Measurements from ENCODE around the gene ST3GAL3. TPM values are rescaled to one million over a fixed set of nuclear protein-coding genes. Genes with fewer than 3 reads are reported as not detected.

Gene ST3GAL3
- polyA plus RNA-seq, 1 of the 3 experiments (the other 2 are of a cell fraction), result 20.6 TPM

- 97% methylated on average over 1 of the region's 1 CpG for WGBS (ENCODE audit: low lambda C conversion rate)
- Histone ChIP-seq H3F3A (replicated peaks; ENCODE audit: insufficient read depth) (peaks cover 16% of the 10 kb centered on the region), H3K27ac (ENCODE audit: low read depth in 2 of 2, low read length in 1 of 2) (no peak overlapping the region), H3K79me2 (ENCODE audit: insufficient read depth) (no peaks in the 10 kb centered on the region), H3K36me3 (replicated peaks in 1 of 2; ENCODE audit: control insufficient read depth in 1 of 2, insufficient read depth in 2 of 2, low read length in 1 of 2) (peaks cover 21 to 48% of the 10 kb centered on the region in 2 experiments), H4K20me1 (ENCODE audit: insufficient read depth) (no peaks in the 10 kb centered on the region), H3K9ac (no peak overlapping the region), H3K4me1 (ENCODE audit: control insufficient read depth in 1 of 2, insufficient read depth in 2 of 2, low read depth in 1 of 2, low read length in 1 of 2) (no peaks in the 10 kb centered on the region), H3K9me2 (no peaks in the 10 kb centered on the region), H3K27me3 (ENCODE audit: insufficient read depth) (no peaks in the 10 kb centered on the region), H3K9me3 (peaks cover 23% of the 10 kb centered on the region; the same call in 1 of the 2 replicates), H3K4me3 (ENCODE audit: low read depth in 2 of 2, low read length in 1 of 2) (no peak overlapping the region), H3K4me2 (no peak overlapping the region), H2AFZ (ENCODE audit: low read depth) (no peak overlapping the region)
- TF ChIP-seq FOXM1 (IDR thresholded peaks at IDR 0.05; ENCODE audit: low read depth) (no peak), NFIC (IDR thresholded peaks at IDR 0.05; ENCODE audit: borderline replicate concordance) (peak; percentile 26; the same call in 1 of the 2 replicates)
- ChIA-PET CTCF (no interaction called here), POLR2A (no interaction called here)
- no peak for DNase-seq
Observed at GRCh38 chr1:43818691-43819090, 111.4 kb downstream of the ST3GAL3 start.

- H3K4me1 ChIP-seq (ENCODE audit: control insufficient read depth in 1 of 2, insufficient read depth in 2 of 2, low read depth in 1 of 2, low read length in 1 of 2), result no peaks in the 10 kb centered on the region
- CTCF ChIA-PET, result no interaction called here
- WGBS (ENCODE audit: low lambda C conversion rate), result 99% methylated on average over 4 of the region's 4 CpGs
- no peak overlapping the region for H3K4me2 ChIP-seq
- DNase-seq, result no peak
- peaks cover 23% of the 10 kb centered on the region; the same call in 1 of the 2 replicates for H3K9me3 ChIP-seq
- H2AFZ ChIP-seq (ENCODE audit: low read depth), result no peak overlapping the region
- H3K79me2 ChIP-seq (ENCODE audit: insufficient read depth), result no peaks in the 10 kb centered on the region
- H3K36me3 ChIP-seq (replicated peaks in 1 of 2; ENCODE audit: control insufficient read depth in 1 of 2, insufficient read depth in 2 of 2, low read length in 1 of 2), result peaks cover 21 to 48% of the 10 kb centered on the region in 2 experiments
- H4K20me1 ChIP-seq (ENCODE audit: insufficient read depth), result no peaks in the 10 kb centered on the region
- peaks cover 16% of the 10 kb centered on the region for H3F3A ChIP-seq (replicated peaks; ENCODE audit: insufficient read depth)
- no peak overlapping the region for H3K4me3 ChIP-seq (ENCODE audit: low read depth in 2 of 2, low read length in 1 of 2)
- no peak overlapping the region for H3K9ac ChIP-seq
- no peak for TF ChIP-seq EZH2phosphoT487 (IDR thresholded peaks at IDR 0.05; ENCODE audit: borderline replicate concordance, low read depth)
- no peak for TF ChIP-seq TCF12 (IDR thresholded peaks at IDR 0.05)
- TF ChIP-seq SMC3 (IDR thresholded peaks at IDR 0.05; ENCODE audit: low read depth, low read length), result no peak
- H3K27me3 ChIP-seq (ENCODE audit: insufficient read depth), result no peaks in the 10 kb centered on the region
- H3K9me2 ChIP-seq, result no peaks in the 10 kb centered on the region
- no peak overlapping the region for H3K27ac ChIP-seq (ENCODE audit: low read depth in 2 of 2, low read length in 1 of 2)
- POLR2A ChIA-PET, result no interaction called here
Observed at GRCh38 chr1:43819357-43819756, 112.0 kb downstream of the ST3GAL3 start.

GRCh38 chr1:43821471-43821870 is 114.1 kb downstream of the ST3GAL3 start:
- ChIA-PET POLR2A (no interaction called here), CTCF (no interaction called here)
- H3K36me3 ChIP-seq (replicated peaks in 1 of 2; ENCODE audit: control insufficient read depth in 1 of 2, insufficient read depth in 2 of 2, low read length in 1 of 2), result peaks cover 14 to 47% of the 10 kb centered on the region in 2 experiments
- H3F3A ChIP-seq (replicated peaks; ENCODE audit: insufficient read depth), result peaks cover 16% of the 10 kb centered on the region
- H3K9me3 ChIP-seq, result peaks cover 23% of the 10 kb centered on the region; the same call in 1 of the 2 replicates
- no peaks in the 10 kb centered on the region for H3K27me3 ChIP-seq (ENCODE audit: insufficient read depth)
- WGBS (ENCODE audit: low lambda C conversion rate), result 71% methylated on average over 5 of the region's 5 CpGs
- peak overlapping the region; percentile 39 to 66; a peak in 3 of 4 replicates for H3K27ac ChIP-seq (ENCODE audit: low read depth in 2 of 2, low read length in 1 of 2)
- H2AFZ ChIP-seq (ENCODE audit: low read depth), result no peak overlapping the region
- H3K9ac ChIP-seq, result no peak overlapping the region
- no peaks in the 10 kb centered on the region for H3K79me2 ChIP-seq (ENCODE audit: insufficient read depth)
- no peak for DNase-seq
- no peaks in the 10 kb centered on the region for H3K4me1 ChIP-seq (ENCODE audit: control insufficient read depth in 1 of 2, insufficient read depth in 2 of 2, low read depth in 1 of 2, low read length in 1 of 2)
- H3K9me2 ChIP-seq, result no peaks in the 10 kb centered on the region
- H4K20me1 ChIP-seq (ENCODE audit: insufficient read depth), result no peaks in the 10 kb centered on the region
- no peak overlapping the region for H3K4me3 ChIP-seq (ENCODE audit: low read depth in 2 of 2, low read length in 1 of 2)
- H3K4me2 ChIP-seq, result peak overlapping the region; percentile 41; the same call in 1 of the 2 replicates
- TF ChIP-seq USF2 (IDR thresholded peaks at IDR 0.05; ENCODE audit: borderline replicate concordance, low read depth, low read length) (no peak), NFIC (IDR thresholded peaks at IDR 0.05; ENCODE audit: borderline replicate concordance) (no peak), POLR2AphosphoS5 (IDR thresholded peaks at IDR 0.05; ENCODE audit: low read depth, low read length) (no peak), RAD21 (IDR thresholded peaks at IDR 0.05; ENCODE audit: low read length) (no peak), GATA2 (CRISPR knock-in tag; IDR thresholded peaks at IDR 0.05) (no peak), RXRA (IDR thresholded peaks at IDR 0.05; ENCODE audit: borderline replicate concordance, low read depth) (no peak), REST (IDR thresholded peaks at IDR 0.05; ENCODE audit: low read depth, low read length) (no peak), YY1 (IDR thresholded peaks at IDR 0.05; ENCODE audit: low read depth) (no peak), GABPA (IDR thresholded peaks at IDR 0.05; ENCODE audit: low read depth) (no peak), SIN3A (IDR thresholded peaks at IDR 0.05; ENCODE audit: borderline replicate concordance, low read depth, low read length) (no peak), CTCF (IDR thresholded peaks at IDR 0.05) (no peak)

All from SK-N-SH (cell line).